ENCODE measurements around the gene GPHN.

Gene GPHN

GRCh38 chr14:66507722-66508546 lies at the start of gene GPHN:
TSS of gene GPHN (plus strand) at chr14:66508147.
- no peaks in the 10 kb centered on the region for H3K36me3 ChIP-seq (ENCODE audit: control insufficient read depth, insufficient read depth, low read length)
- H3K4me1 ChIP-seq (ENCODE audit: control insufficient read depth, insufficient read depth, low read length), result peaks cover 4% of the 10 kb centered on the region; the same call in 1 of the 2 replicates
- peak within 1 kb of the TSS; percentile 75 for H3K9ac ChIP-seq (ENCODE audit: low read depth, low read length)
- peak within 1 kb of the TSS; percentile 86 for H3K4me3 ChIP-seq (ENCODE audit: low read depth, low read length)
- no peaks in the 10 kb centered on the region for H3K9me3 ChIP-seq (ENCODE audit: control insufficient read depth, insufficient read depth, low read length)
- H3K27ac ChIP-seq (ENCODE audit: low read depth, low read length), result peak within 1 kb of the TSS; percentile 73
- peaks cover 21% of the 10 kb centered on the region for H3K27me3 ChIP-seq (ENCODE audit: control insufficient read depth, insufficient read depth, low read length)

GRCh38 chr14:66459603-66460002 lies 48.3 kb upstream of the GPHN start:
- Histone ChIP-seq H3K27ac (ENCODE audit: low read depth, low read length) (no peak overlapping the region), H3K9ac (ENCODE audit: low read depth, low read length) (no peak overlapping the region), H3K9me3 (ENCODE audit: control insufficient read depth, insufficient read depth, low read length) (0 out of 2 replicates have a peak, but pooled peaks cover 4% of the 10 kb centered on the region), H3K27me3 (ENCODE audit: control insufficient read depth, insufficient read depth, low read length) (no peaks in the 10 kb centered on the region), H3K4me1 (ENCODE audit: control insufficient read depth, insufficient read depth, low read length) (no peaks in the 10 kb centered on the region), H3K4me3 (ENCODE audit: low read depth, low read length) (no peak overlapping the region), H3K36me3 (ENCODE audit: control insufficient read depth, insufficient read depth, low read length) (no peaks in the 10 kb centered on the region)

- H3K27me3 ChIP-seq (ENCODE audit: control insufficient read depth, insufficient read depth, low read length), result no peaks in the 10 kb centered on the region
- H3K4me3 ChIP-seq (ENCODE audit: low read depth, low read length), result no peak overlapping the region
- no peak overlapping the region for H3K9ac ChIP-seq (ENCODE audit: low read depth, low read length)
- no peak overlapping the region for H3K27ac ChIP-seq (ENCODE audit: low read depth, low read length)
- no peaks in the 10 kb centered on the region for H3K36me3 ChIP-seq (ENCODE audit: control insufficient read depth, insufficient read depth, low read length)
- peaks cover 21% of the 10 kb centered on the region for H3K9me3 ChIP-seq (ENCODE audit: control insufficient read depth, insufficient read depth, low read length)
- H3K4me1 ChIP-seq (ENCODE audit: control insufficient read depth, insufficient read depth, low read length), result no peaks in the 10 kb centered on the region
Observed at GRCh38 chr14:66464261-66464660, 43.7 kb upstream of the GPHN start.

GRCh38 chr14:66468778-66469367 lies 39.1 kb upstream of the GPHN start:
- Histone ChIP-seq H3K4me1 (ENCODE audit: control insufficient read depth, insufficient read depth, low read length) (no peaks in the 10 kb centered on the region), H3K27ac (ENCODE audit: low read depth, low read length) (no peak overlapping the region), H3K27me3 (ENCODE audit: control insufficient read depth, insufficient read depth, low read length) (no peaks in the 10 kb centered on the region), H3K9ac (ENCODE audit: low read depth, low read length) (no peak overlapping the region), H3K36me3 (ENCODE audit: control insufficient read depth, insufficient read depth, low read length) (no peaks in the 10 kb centered on the region), H3K9me3 (ENCODE audit: control insufficient read depth, insufficient read depth, low read length) (peaks cover 48% of the 10 kb centered on the region), H3K4me3 (ENCODE audit: low read depth, low read length) (no peak overlapping the region)

GRCh38 chr14:66471584-66471983 lies 36.4 kb upstream of the GPHN start:
- Histone ChIP-seq H3K4me1 (ENCODE audit: control insufficient read depth, insufficient read depth, low read length) (no peaks in the 10 kb centered on the region), H3K9ac (ENCODE audit: low read depth, low read length) (no peak overlapping the region), H3K36me3 (ENCODE audit: control insufficient read depth, insufficient read depth, low read length) (no peaks in the 10 kb centered on the region), H3K27ac (ENCODE audit: low read depth, low read length) (no peak overlapping the region), H3K4me3 (ENCODE audit: low read depth, low read length) (no peak overlapping the region), H3K9me3 (ENCODE audit: control insufficient read depth, insufficient read depth, low read length) (peaks cover 44% of the 10 kb centered on the region), H3K27me3 (ENCODE audit: control insufficient read depth, insufficient read depth, low read length) (no peaks in the 10 kb centered on the region)

- Histone ChIP-seq H3K36me3 (ENCODE audit: control insufficient read depth, insufficient read depth, low read length) (no peaks in the 10 kb centered on the region), H3K9me3 (ENCODE audit: control insufficient read depth, insufficient read depth, low read length) (peaks cover 44% of the 10 kb centered on the region), H3K27me3 (ENCODE audit: control insufficient read depth, insufficient read depth, low read length) (no peaks in the 10 kb centered on the region), H3K4me1 (ENCODE audit: control insufficient read depth, insufficient read depth, low read length) (no peaks in the 10 kb centered on the region), H3K27ac (ENCODE audit: low read depth, low read length) (no peak overlapping the region), H3K4me3 (ENCODE audit: low read depth, low read length) (no peak overlapping the region), H3K9ac (ENCODE audit: low read depth, low read length) (no peak overlapping the region)
Observed at GRCh38 chr14:66472251-66472650, 35.7 kb upstream of the GPHN start.

GRCh38 chr14:66473223-66473622 lies 34.7 kb upstream of the GPHN start:
- no peak overlapping the region for H3K9ac ChIP-seq (ENCODE audit: low read depth, low read length)
- no peak overlapping the region for H3K27ac ChIP-seq (ENCODE audit: low read depth, low read length)
- no peaks in the 10 kb centered on the region for H3K36me3 ChIP-seq (ENCODE audit: control insufficient read depth, insufficient read depth, low read length)

GRCh38 chr14:66476964-66477363 lies 31.0 kb upstream of the GPHN start:
- Histone ChIP-seq H3K27ac (ENCODE audit: low read depth, low read length) (no peak overlapping the region), H3K9ac (ENCODE audit: low read depth, low read length) (no peak overlapping the region), H3K36me3 (ENCODE audit: control insufficient read depth, insufficient read depth, low read length) (no peaks in the 10 kb centered on the region), H3K4me1 (ENCODE audit: control insufficient read depth, insufficient read depth, low read length) (no peaks in the 10 kb centered on the region), H3K27me3 (ENCODE audit: control insufficient read depth, insufficient read depth, low read length) (no peaks in the 10 kb centered on the region), H3K9me3 (ENCODE audit: control insufficient read depth, insufficient read depth, low read length) (peaks cover 4% of the 10 kb centered on the region; the same call in 1 of the 2 replicates), H3K4me3 (ENCODE audit: low read depth, low read length) (no peak overlapping the region)

More at GRCh38 chr14:66473223-66473622, 34.7 kb upstream of the GPHN start:
- Histone ChIP-seq H3K9me3 (ENCODE audit: control insufficient read depth, insufficient read depth, low read length) (peaks cover 36% of the 10 kb centered on the region), H3K27me3 (ENCODE audit: control insufficient read depth, insufficient read depth, low read length) (no peaks in the 10 kb centered on the region), H3K4me3 (ENCODE audit: low read depth, low read length) (no peak overlapping the region), H3K4me1 (ENCODE audit: control insufficient read depth, insufficient read depth, low read length) (no peaks in the 10 kb centered on the region)

- Histone ChIP-seq H3K4me3 (ENCODE audit: low read depth, low read length) (no peak overlapping the region), H3K4me1 (ENCODE audit: control insufficient read depth, insufficient read depth, low read length) (no peaks in the 10 kb centered on the region), H3K27ac (ENCODE audit: low read depth, low read length) (no peak overlapping the region), H3K36me3 (ENCODE audit: control insufficient read depth, insufficient read depth, low read length) (no peaks in the 10 kb centered on the region), H3K9ac (ENCODE audit: low read depth, low read length) (no peak overlapping the region), H3K9me3 (ENCODE audit: control insufficient read depth, insufficient read depth, low read length) (peaks cover 4% of the 10 kb centered on the region; the same call in 1 of the 2 replicates), H3K27me3 (ENCODE audit: control insufficient read depth, insufficient read depth, low read length) (no peaks in the 10 kb centered on the region)
Observed at GRCh38 chr14:66477567-66477966, 30.4 kb upstream of the GPHN start.

- Histone ChIP-seq H3K4me1 (ENCODE audit: control insufficient read depth, insufficient read depth, low read length) (no peaks in the 10 kb centered on the region), H3K36me3 (ENCODE audit: control insufficient read depth, insufficient read depth, low read length) (no peaks in the 10 kb centered on the region), H3K27me3 (ENCODE audit: control insufficient read depth, insufficient read depth, low read length) (no peaks in the 10 kb centered on the region), H3K9me3 (ENCODE audit: control insufficient read depth, insufficient read depth, low read length) (no peaks in the 10 kb centered on the region), H3K9ac (ENCODE audit: low read depth, low read length) (no peak overlapping the region), H3K27ac (ENCODE audit: low read depth, low read length) (no peak overlapping the region), H3K4me3 (ENCODE audit: low read depth, low read length) (no peak overlapping the region)
Observed at GRCh38 chr14:66482873-66483272, 25.1 kb upstream of the GPHN start.

- no peaks in the 10 kb centered on the region for H3K9me3 ChIP-seq (ENCODE audit: control insufficient read depth, insufficient read depth, low read length)
- H3K4me1 ChIP-seq (ENCODE audit: control insufficient read depth, insufficient read depth, low read length), result no peaks in the 10 kb centered on the region
- H3K27ac ChIP-seq (ENCODE audit: low read depth, low read length), result no peak overlapping the region
- H3K27me3 ChIP-seq (ENCODE audit: control insufficient read depth, insufficient read depth, low read length), result no peaks in the 10 kb centered on the region
- H3K9ac ChIP-seq (ENCODE audit: low read depth, low read length), result no peak overlapping the region
- H3K4me3 ChIP-seq (ENCODE audit: low read depth, low read length), result no peak overlapping the region
- H3K36me3 ChIP-seq (ENCODE audit: control insufficient read depth, insufficient read depth, low read length), result no peaks in the 10 kb centered on the region
Observed at GRCh38 chr14:66483322-66483721, 24.6 kb upstream of the GPHN start.

Data from HUES48 (cell line).